Measurements from ENCODE around the gene RNPEPL1. TPM values are rescaled to one million over a fixed set of nuclear protein-coding genes. Genes with fewer than 3 reads are reported as not detected.

Gene RNPEPL1
- total RNA-seq, 1 experiment from 2014 or later = 22.6 TPM

- Mint-ChIP-seq H3K4me3 (ENCODE audit: unreplicated experiment) (no peak overlapping the region), H3K36me3 (ENCODE audit: insufficient read depth, unreplicated experiment) (peaks cover 22% of the 10 kb centered on the region), H3K27ac (ENCODE audit: unreplicated experiment) (no peak overlapping the region), H3K27me3 (ENCODE audit: insufficient read depth, unreplicated experiment) (no peaks in the 10 kb centered on the region), H3K4me1 (ENCODE audit: low read depth, unreplicated experiment) (peaks cover 8% of the 10 kb centered on the region), H3K9me3 (ENCODE audit: unreplicated experiment) (no peaks in the 10 kb centered on the region)
- Histone ChIP-seq H3K4me1 (no peaks in the 10 kb centered on the region), H3K9me3 (no peaks in the 10 kb centered on the region), H3K27me3 (replicated peaks; ENCODE audit: control insufficient read depth, insufficient read depth, low read length) (no peaks in the 10 kb centered on the region), H3K36me3 (ENCODE audit: control insufficient read depth, insufficient read depth, low read length) (peaks cover 2% of the 10 kb centered on the region; the same call in 1 of the 2 replicates), H3K4me3 (ENCODE audit: low read depth, low read length) (no peak overlapping the region)
- TF ChIP-seq CTCF (IDR thresholded peaks at IDR 0.05; ENCODE audit: insufficient read depth in 1 of 2, low read depth in 1 of 2, low read length in 1 of 2, severe bottlenecking in 1 of 2, unreplicated experiment in 1 of 2) = no peak
- CTCF ChIA-PET = no interaction called here
- DNase-seq = no peak
- BruUV-seq (replicated peaks) = no TSS peak
- intact Hi-C loops (cut with micrococcal nuclease; ENCODE audit: unreplicated experiment) = no loop called here
- POLR2A ChIA-PET = interaction anchor here (0.7 kb wide), 1 partner anchor 32 kb away, joined by 9 read pairs; no protein-coding TSS in a partner anchor
These were observed 43.4 kb downstream of the RNPEPL1 start for GRCh38 chr2:240611601-240612210.

- Histone ChIP-seq H3K4me3 (ENCODE audit: low read depth, low read length) (no peak overlapping the region), H3K9me3 (no peaks in the 10 kb centered on the region), H3K36me3 (ENCODE audit: control insufficient read depth, insufficient read depth, low read length) (peaks cover 2% of the 10 kb centered on the region; the same call in 1 of the 2 replicates), H3K4me1 (no peaks in the 10 kb centered on the region), H3K27me3 (replicated peaks; ENCODE audit: control insufficient read depth, insufficient read depth, low read length) (no peaks in the 10 kb centered on the region)
- intact Hi-C loops (cut with micrococcal nuclease; ENCODE audit: unreplicated experiment) = no loop called here
- no peak overlapping the region for H3K4me3 Mint-ChIP-seq (ENCODE audit: unreplicated experiment)
- ChIA-PET CTCF (no interaction called here), POLR2A (no interaction called here)
- TF ChIP-seq CTCF (IDR thresholded peaks at IDR 0.05; ENCODE audit: insufficient read depth in 1 of 2, low read depth in 1 of 2, low read length in 1 of 2, severe bottlenecking in 1 of 2, unreplicated experiment in 1 of 2) = no peak
- no peak for DNase-seq
- H3K9me3 Mint-ChIP-seq (ENCODE audit: unreplicated experiment) = no peaks in the 10 kb centered on the region
- H3K36me3 Mint-ChIP-seq (ENCODE audit: insufficient read depth, unreplicated experiment) = peaks cover 19% of the 10 kb centered on the region
- H3K27me3 Mint-ChIP-seq (ENCODE audit: insufficient read depth, unreplicated experiment) = no peaks in the 10 kb centered on the region
- H3K4me1 Mint-ChIP-seq (ENCODE audit: low read depth, unreplicated experiment) = no peaks in the 10 kb centered on the region
- H3K27ac Mint-ChIP-seq (ENCODE audit: unreplicated experiment) = no peak overlapping the region
- no TSS peak for BruUV-seq (replicated peaks)
These were observed 45.5 kb downstream of the RNPEPL1 start for GRCh38 chr2:240613781-240614180.

DNA sequence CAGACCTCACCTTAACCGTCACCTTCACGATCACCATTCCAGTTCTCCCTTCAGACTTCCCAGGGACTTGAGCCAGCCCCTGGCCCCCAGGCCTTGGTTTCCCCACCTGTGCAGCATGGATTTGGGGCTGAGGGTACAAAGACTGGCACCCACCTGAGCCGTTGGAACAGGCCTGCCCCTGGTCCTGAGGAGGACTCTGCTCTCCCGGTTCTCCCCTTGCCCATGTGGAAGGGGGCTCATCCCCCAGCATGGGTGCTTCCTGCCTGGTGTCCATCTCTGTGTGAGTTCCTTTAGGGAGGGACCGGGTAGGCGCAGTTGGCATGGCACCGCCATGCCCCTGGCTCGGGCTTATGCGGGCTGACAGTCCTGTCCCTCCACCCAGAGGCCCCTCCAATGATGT lies 46.1 kb downstream of the RNPEPL1 start:
- Histone ChIP-seq H3K36me3 (ENCODE audit: control insufficient read depth, insufficient read depth, low read length) (peaks cover 2% of the 10 kb centered on the region; the same call in 1 of the 2 replicates), H3K9me3 (no peaks in the 10 kb centered on the region), H3K27me3 (replicated peaks; ENCODE audit: control insufficient read depth, insufficient read depth, low read length) (no peaks in the 10 kb centered on the region), H3K4me1 (no peaks in the 10 kb centered on the region), H3K4me3 (ENCODE audit: low read depth, low read length) (no peak overlapping the region)
- Mint-ChIP-seq H3K36me3 (ENCODE audit: insufficient read depth, unreplicated experiment) (peaks cover 18% of the 10 kb centered on the region), H3K4me1 (ENCODE audit: low read depth, unreplicated experiment) (no peaks in the 10 kb centered on the region), H3K27ac (ENCODE audit: unreplicated experiment) (no peak overlapping the region), H3K9me3 (ENCODE audit: unreplicated experiment) (no peaks in the 10 kb centered on the region), H3K27me3 (ENCODE audit: insufficient read depth, unreplicated experiment) (no peaks in the 10 kb centered on the region), H3K4me3 (ENCODE audit: unreplicated experiment) (no peak overlapping the region)
- ChIA-PET POLR2A (no interaction called here), CTCF (no interaction called here)
- intact Hi-C loops (cut with micrococcal nuclease; ENCODE audit: unreplicated experiment) = no loop called here
- peak in 1 of 2 experiments; percentile 17 for DNase-seq
- no TSS peak for BruUV-seq (replicated peaks)
- TF ChIP-seq CTCF (IDR thresholded peaks at IDR 0.05; ENCODE audit: insufficient read depth in 1 of 2, low read depth in 1 of 2, low read length in 1 of 2, severe bottlenecking in 1 of 2, unreplicated experiment in 1 of 2) = no peak
